SW480 (cell line): ENCODE results near the gene BAMBI.
A peak's percentile ranks its signal among the peaks of the same experiment; 100 is the strongest.

ENCODE experiments used
- DNase-seq: peaks from one replicate; pipeline ENCODE4 v3.0.0-alpha.2; 2016; ENCODE audit warnings: low spot score

BAMBI gene

GRCh38 chr10:28676326-28676967 is 874 bp upstream of the BAMBI start:
- DNase-seq, result no peak

- no peak for DNase-seq
These were observed 766 bp downstream of the BAMBI start for GRCh38 chr10:28677888-28678686.

- DNase-seq, result peak; percentile 87
These were observed 1.6 kb downstream of the BAMBI start for GRCh38 chr10:28678687-28679457.

GRCh38 chr10:28679581-28680357 is 2.4 kb downstream of the BAMBI start:
- peak; percentile 61 for DNase-seq

- no peak for DNase-seq
These were observed 3.0 kb downstream of the BAMBI start for GRCh38 chr10:28680358-28680752.

GRCh38 chr10:28681291-28681763 is 4.0 kb downstream of the BAMBI start:
- DNase-seq, result peak; percentile 67

GRCh38 chr10:28681928-28682750 is 4.8 kb downstream of the BAMBI start:
- peak; percentile 39 for DNase-seq

GRCh38 chr10:28684157-28684985 is 7.0 kb downstream of the BAMBI start:
- DNase-seq, result no peak

- no peak for DNase-seq
These were observed 7.8 kb downstream of the BAMBI start for GRCh38 chr10:28684986-28685580.

DNA sequence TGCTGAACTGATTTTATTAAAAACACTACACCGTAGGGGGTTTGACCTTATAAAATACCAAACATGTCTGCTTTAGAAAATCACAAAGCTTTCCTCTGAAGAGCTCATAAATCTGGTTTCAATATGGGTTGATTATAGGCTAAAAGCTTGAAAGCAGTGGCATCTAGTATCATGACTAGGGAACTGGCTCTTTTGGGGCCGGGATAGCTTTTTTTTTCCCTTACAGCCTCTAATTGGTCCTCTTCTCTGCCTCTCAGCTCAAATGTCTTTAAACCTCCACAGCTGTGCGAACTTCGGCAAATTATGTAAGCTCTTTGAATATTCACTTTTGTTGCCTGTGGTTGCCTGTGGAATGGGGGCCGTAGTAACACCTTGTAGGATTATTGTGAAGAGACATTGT is 8.4 kb downstream of the BAMBI start:
- no peak for DNase-seq

GRCh38 chr10:28686835-28687682 is 9.7 kb downstream of the BAMBI start:
- DNase-seq, result no peak

- DNase-seq, result no peak
These were observed 10.3 kb downstream of the BAMBI start for GRCh38 chr10:28687683-28688001.

- no peak for DNase-seq
These were observed 13.2 kb downstream of the BAMBI start for GRCh38 chr10:28690545-28690944.

DNA sequence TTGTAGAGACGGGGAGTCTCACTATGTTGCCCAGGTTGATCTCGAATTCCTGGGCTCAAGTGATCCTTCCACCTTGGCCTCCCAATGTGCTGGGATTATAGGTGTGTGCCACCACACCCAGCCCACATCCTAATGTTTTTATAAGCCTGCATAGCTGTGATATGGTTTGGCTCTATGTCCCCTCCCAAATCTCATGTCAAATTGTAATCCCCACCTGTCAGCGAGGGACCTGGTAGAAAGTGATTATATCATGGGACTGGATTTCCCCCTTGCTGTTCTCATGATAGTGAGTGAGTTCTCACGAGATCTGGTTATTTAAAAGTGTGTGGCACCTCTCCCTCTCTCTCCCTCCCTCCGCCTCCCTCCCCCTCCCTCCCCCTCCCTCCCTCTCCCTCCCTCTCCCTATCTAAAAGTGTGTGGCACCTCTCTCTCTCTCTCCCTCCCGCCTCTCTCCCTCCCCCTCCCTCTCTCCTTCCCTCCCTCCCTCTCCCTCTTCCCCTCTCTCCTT is 13.9 kb downstream of the BAMBI start:
- DNase-seq, result no peak

- no peak for DNase-seq
These were observed 14.7 kb downstream of the BAMBI start for GRCh38 chr10:28692050-28692449.

DNA sequence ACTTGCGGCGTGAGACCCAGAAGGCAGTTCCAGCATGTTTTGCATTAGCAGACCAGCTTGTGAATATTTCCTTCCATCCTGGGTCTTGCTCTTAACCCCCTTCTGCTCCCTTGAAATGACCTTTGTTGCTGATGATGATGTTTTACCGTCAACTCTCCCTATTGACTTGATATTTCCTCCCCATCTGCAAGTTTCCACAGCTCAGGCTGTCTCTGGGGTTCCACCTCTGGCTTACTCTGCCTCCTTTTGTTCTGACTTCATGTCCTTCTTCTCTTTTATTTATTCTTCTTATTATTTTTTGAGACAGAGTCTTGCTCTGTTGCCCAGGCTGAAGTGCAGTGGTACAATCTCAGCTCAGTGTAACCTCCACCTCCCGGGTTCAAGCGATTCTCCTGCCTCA is 17.2 kb downstream of the BAMBI start:
- DNase-seq, result no peak

DNA sequence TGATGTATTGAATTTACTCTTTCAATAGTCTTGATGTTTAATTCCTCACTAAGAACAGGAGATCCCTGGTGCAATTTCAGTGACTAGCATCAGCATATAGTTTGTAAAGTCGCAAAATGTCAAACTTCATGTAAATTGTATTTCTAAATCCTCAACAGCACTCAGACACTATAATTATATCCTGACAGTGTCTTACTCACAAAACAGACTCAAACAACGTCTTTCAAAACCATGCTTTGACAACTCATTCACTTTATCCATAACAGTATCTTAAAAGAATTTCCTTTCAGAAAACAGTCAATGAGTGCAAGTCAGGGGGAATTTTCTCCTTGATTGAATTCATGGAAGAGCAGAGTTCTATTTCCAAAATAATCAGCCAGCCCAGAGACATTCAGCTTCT is 20.8 kb downstream of the BAMBI start:
- no peak for DNase-seq

DNA sequence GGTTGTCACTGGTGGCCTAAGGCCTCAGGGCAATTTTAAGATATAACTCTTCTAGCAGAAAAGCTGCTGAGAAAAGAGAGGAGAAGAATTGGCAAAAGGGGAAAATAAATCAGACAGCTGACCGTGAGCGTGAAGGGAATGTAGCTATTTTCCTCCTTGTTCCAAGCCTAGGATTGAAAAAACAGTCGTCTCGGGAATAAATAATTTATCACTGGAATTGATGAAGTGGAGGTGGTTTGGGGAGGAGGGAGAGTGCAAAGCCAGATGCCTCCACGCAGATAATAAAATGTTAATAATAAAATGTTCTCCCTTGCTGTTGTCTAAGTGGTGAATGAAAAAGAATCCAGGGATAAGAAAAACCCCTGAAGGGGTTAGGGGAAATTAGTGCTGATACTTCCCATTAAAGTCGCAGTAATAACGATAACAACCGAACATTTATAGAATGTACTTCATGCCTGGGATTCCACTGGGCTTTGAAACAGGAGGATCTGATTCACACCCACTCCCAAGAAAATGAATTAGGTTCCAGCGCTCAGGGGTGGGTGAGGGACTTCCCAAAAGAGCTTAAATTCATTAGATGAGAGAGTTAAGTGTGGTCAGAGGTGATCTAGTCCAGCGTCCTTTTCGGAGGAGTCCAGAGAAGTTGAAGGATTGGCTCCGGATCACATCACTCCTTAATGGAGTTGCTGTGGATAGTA is 27.3 kb downstream of the BAMBI start:
- no peak for DNase-seq
